Measurements from ENCODE around the gene LUC7L2.

GRCh38 chr7:139389774-139390173 is 30.1 kb downstream of the LUC7L2 start:
- no peak for TF ChIP-seq CTCF (optimal IDR thresholded peaks at IDR 0.05 in 1 of 3, IDR thresholded peaks at IDR 0.05 in 1 of 3, conservative IDR thresholded peaks at IDR 0.05 in 1 of 3; ENCODE audit: extremely low read depth in 1 of 3, insufficient read depth in 2 of 3, low read length in 3 of 3)
- no peak for TF ChIP-seq EZH2 (IDR thresholded peaks at IDR 0.05; ENCODE audit: low read length)
